Epithelial cell of umbilical artery (primary cell): ENCODE data around the gene SLC23A3. TPM values are rescaled to one million over a fixed set of nuclear protein-coding genes. Genes with fewer than 3 reads are reported as not detected.

Experiments
- total RNA-seq: library from RNA; depleted of rRNA; stranded (reverse); fragments of >200 nt; gene quantifications from 2 replicates; pipeline ENCODE4 v1.2.3, GENCODE V29; 2014

The SLC23A3 gene
- 0.65 and 1.1 TPM in 2 replicates for total RNA-seq

GRCh38 chr2:219169930-219170654, at the start of gene SLC23A3:
TSS of gene SLC23A3 (minus strand) at chr2:219170029. CDS start at chr2:219169984, 45 bp downstream.

GRCh38 chr2:219218732-219219701, 49.2 kb upstream of the SLC23A3 start, which contains the start of gene ABCB6:
TSS of gene ABCB6 (minus strand) at chr2:219218958. CDS start at chr2:219218673, 285 bp downstream.

GRCh38 chr2:219206328-219207133, 36.7 kb upstream of the SLC23A3 start, which contains the start of gene ZFAND2B:
TSS of gene ZFAND2B (plus strand) at chr2:219206782. CDS start at chr2:219206988, 206 bp downstream.

GRCh38 chr2:219177552-219178376, 7.9 kb upstream of the SLC23A3 start, which contains the start of gene RETREG2:
TSS of gene RETREG2 (plus strand) at chr2:219178275. CDS start at chr2:219178353, 78 bp downstream.

GRCh38 chr2:219176818-219177551, 7.2 kb upstream of the SLC23A3 start, which contains the start of gene CNPPD1:
TSS of gene CNPPD1 (minus strand) at chr2:219176925. CDS start at chr2:219176828, 97 bp downstream.

GRCh38 chr2:219160186-219161017, 9.4 kb downstream of the SLC23A3 start, which contains the start of gene NHEJ1:
TSS of gene NHEJ1 (minus strand) at chr2:219160815. CDS start at chr2:219158362, 2,453 bp downstream.

Other genes with a start within 250 kb of the SLC23A3 start
- gene CDK5R2, start 210.4 kb downstream of the SLC23A3 start, total RNA-seq = not detected in 2 replicates
- gene FEV, start 184.8 kb downstream of the SLC23A3 start, total RNA-seq = not detected in 2 replicates
- gene CRYBA2, start 176.6 kb downstream of the SLC23A3 start, total RNA-seq = not detected in 2 replicates
- gene CFAP65, start 128.5 kb downstream of the SLC23A3 start, total RNA-seq = not detected in 2 replicates
- not detected in 2 replicates for gene IHH, start 109.1 kb downstream of the SLC23A3 start, total RNA-seq
- gene NHEJ1, start 9.2 kb downstream of the SLC23A3 start, total RNA-seq = 13.0 and 16.1 TPM in 2 replicates
- gene CNPPD1, start 6.9 kb upstream of the SLC23A3 start, total RNA-seq = 15.3 and 19.3 TPM in 2 replicates
- 40.9 and 60.9 TPM in 2 replicates for gene RETREG2, start 8.2 kb upstream of the SLC23A3 start, total RNA-seq
- gene ZFAND2B, start 36.8 kb upstream of the SLC23A3 start, total RNA-seq = 21.4 and 21.6 TPM in 2 replicates
- gene ABCB6, start 48.9 kb upstream of the SLC23A3 start, total RNA-seq = 23.7 and 44.2 TPM in 2 replicates
- gene ATG9A, start 59.6 kb upstream of the SLC23A3 start, total RNA-seq = 31.2 and 31.5 TPM in 2 replicates
- gene ANKZF1, start 59.8 kb upstream of the SLC23A3 start, total RNA-seq = 17.2 and 23.1 TPM in 2 replicates
- 4.0 and 6.2 TPM in 2 replicates for gene GLB1L, start 75.4 kb upstream of the SLC23A3 start, total RNA-seq
- gene STK16, start 75.5 kb upstream of the SLC23A3 start, total RNA-seq = 23.7 and 42.6 TPM in 2 replicates
- not detected in 2 replicates for gene TUBA4B, start 83.2 kb upstream of the SLC23A3 start, total RNA-seq
- gene TUBA4A, start 83.9 kb upstream of the SLC23A3 start, total RNA-seq = 5.3 and 8.8 TPM in 2 replicates
- gene DNAJB2, start 109.3 kb upstream of the SLC23A3 start, total RNA-seq = 13.2 and 13.3 TPM in 2 replicates
- under 0.01 and 1.5 TPM in 2 replicates for gene PTPRN, start 139.4 kb upstream of the SLC23A3 start, total RNA-seq
- not detected in 2 replicates for gene RESP18, start 162.7 kb upstream of the SLC23A3 start, total RNA-seq
- 47.4 and 60.8 TPM in 2 replicates for gene DNPEP, start 217.9 kb upstream of the SLC23A3 start, total RNA-seq
- gene DES, start 248.3 kb upstream of the SLC23A3 start, total RNA-seq = under 0.01 and 1.2 TPM in 2 replicates